HEK293 (cell line): ENCODE measurements around the gene INS.
A peak's percentile ranks its signal among the peaks of the same experiment; 100 is the strongest.

Experiments
- CTCF ChIA-PET: fragments of 350-600 bp; formaldehyde crosslinking; extraction: SDS; loops from one replicate; lab custom pipeline; 2021; ENCODE audit warnings: antibody characterized with exemption; lab: Yijun Ruan, JAX
- POLR2A ChIA-PET: fragments of 300-600 bp; formaldehyde crosslinking; extraction: SDS; loops from one replicate; lab custom pipeline; 2020; ENCODE audit warnings: antibody characterized with exemption, inconsistent platforms; lab: Yijun Ruan, JAX
- H3K27ac ChIP-seq: fragments of 200-500 bp; sonication (Bioruptor generic); 2 replicates; pipeline ENCODE4 v1.5.1; 2014; ENCODE audit warnings: low read depth, low read length, control low read depth, inconsistent platforms; ENCODE audit errors: extremely low read depth
- H3K36me3 ChIP-seq, 2 experiments: fragments of 200-500 bp in 1 of 2; sonication (Bioruptor generic) in 1 of 2; 1 replicate in 1 of 2; 2 replicates in 1 of 2; pipeline ENCODE4 v1.5.1; 2014 to 2017; ENCODE audit warnings: inconsistent platforms in 2 of 2, low read length in 2 of 2; ENCODE audit not compliant: control insufficient read depth in 2 of 2, insufficient read depth in 1 of 2
- H3K4me1 ChIP-seq: fragments of 200-500 bp; sonication (Bioruptor generic); 2 replicates; pipeline ENCODE4 v1.5.1; 2014; ENCODE audit warnings: mild to moderate bottlenecking, low read length, inconsistent platforms; ENCODE audit not compliant: control insufficient read depth, insufficient read depth
- H3K4me3 ChIP-seq: 2 replicates; pipeline ENCODE4 v1.5.1; 2011; ENCODE audit warnings: low read depth, mild to moderate bottlenecking, control low read depth, low read length, moderate library complexity
- H3K9me3 ChIP-seq: fragments of 200-500 bp; sonication (Bioruptor generic); 2 replicates; pipeline ENCODE4 v1.5.1; 2014; ENCODE audit warnings: low read depth, low read length, inconsistent platforms; ENCODE audit not compliant: control insufficient read depth, insufficient read depth
- BCL6B ChIP-seq: fragments of 450-650 bp; formaldehyde crosslinking; IDR thresholded peaks from 2 replicates; pipeline ENCODE4 v1.5.1; 2017; ENCODE audit warnings: missing biosample characterization, missing genetic modification characterization
- EGR2 ChIP-seq: fragments of 450-650 bp; formaldehyde crosslinking; IDR thresholded peaks from 2 replicates; pipeline ENCODE4 v1.5.1; 2016; ENCODE audit warnings: low read depth, missing biosample characterization, missing genetic modification characterization
- HOXC10 ChIP-seq: sonication (generic); formaldehyde crosslinking; IDR thresholded peaks from 2 replicates; pipeline ENCODE4 v1.8.1; 2023; ENCODE audit warnings: mild to moderate bottlenecking, missing genetic modification reagents
- INSM2 ChIP-seq: fragments of 450-650 bp; formaldehyde crosslinking; IDR thresholded peaks from 2 replicates; pipeline ENCODE4 v1.5.1; 2016; ENCODE audit warnings: missing biosample characterization, missing genetic modification characterization
- PRDM4 ChIP-seq: fragments of 450-650 bp; formaldehyde crosslinking; IDR thresholded peaks from 2 replicates; pipeline ENCODE4 v1.5.1; 2017; ENCODE audit warnings: missing biosample characterization, missing genetic modification characterization
- RBAK ChIP-seq: fragments of 450-650 bp; formaldehyde crosslinking; IDR thresholded peaks from 2 replicates; pipeline ENCODE4 v1.5.1; 2016; ENCODE audit warnings: missing biosample characterization, missing genetic modification characterization
- ZBTB10 ChIP-seq: fragments of 450-650 bp; formaldehyde crosslinking; IDR thresholded peaks from 2 replicates; pipeline ENCODE4 v1.5.1; 2016; ENCODE audit warnings: missing biosample characterization, missing genetic modification characterization
- ZBTB17 ChIP-seq: fragments of 450-650 bp; formaldehyde crosslinking; IDR thresholded peaks from 2 replicates; pipeline ENCODE4 v1.5.1; 2016; ENCODE audit warnings: missing biosample characterization, missing genetic modification characterization
- ZBTB44 ChIP-seq: fragments of 450-650 bp; IDR thresholded peaks from 2 replicates; pipeline ENCODE4 v1.5.1; 2018; ENCODE audit warnings: missing biosample characterization, mild to moderate bottlenecking, missing genetic modification characterization
- ZNF114 ChIP-seq: fragments of 450-650 bp; formaldehyde crosslinking; IDR thresholded peaks from 2 replicates; pipeline ENCODE4 v1.5.0; 2017; ENCODE audit warnings: missing biosample characterization, missing genetic modification characterization
- ZNF174 ChIP-seq: fragments of 450-650 bp; formaldehyde crosslinking; IDR thresholded peaks from 2 replicates; pipeline ENCODE4 v1.5.0; 2017; ENCODE audit warnings: missing biosample characterization, mild to moderate bottlenecking, missing genetic modification characterization
- ZNF223 ChIP-seq: fragments of 450-650 bp; formaldehyde crosslinking; IDR thresholded peaks from 2 replicates; pipeline ENCODE4 v1.5.1; 2016; ENCODE audit warnings: missing biosample characterization, missing genetic modification characterization
- ZNF274 ChIP-seq, 2 experiments: fragments of 200-500 bp in 1 of 2; fragments of 450-650 bp in 1 of 2; sonication (Bioruptor generic) in 1 of 2; formaldehyde crosslinking in 1 of 2; IDR thresholded peaks; 2 replicates each; pipeline versions ENCODE4 v1.5.1 to v1.6.1; 2014 to 2016; ENCODE audit warnings: borderline replicate concordance in 1 of 2, inconsistent platforms in 1 of 2, low read length in 1 of 2, missing biosample characterization in 1 of 2, missing genetic modification characterization in 1 of 2
- ZNF302 ChIP-seq: fragments of 450-650 bp; formaldehyde crosslinking; IDR thresholded peaks from 2 replicates; pipeline ENCODE4 v1.5.1; 2016; ENCODE audit warnings: missing biosample characterization, missing genetic modification characterization, low read depth
- ZNF341 ChIP-seq: fragments of 450-650 bp; formaldehyde crosslinking; IDR thresholded peaks from 2 replicates; pipeline ENCODE4; 2016; ENCODE audit warnings: low read depth, missing biosample characterization, missing genetic modification characterization
- ZNF350 ChIP-seq: fragments of 450-650 bp; formaldehyde crosslinking; IDR thresholded peaks from 2 replicates; pipeline ENCODE4 v1.5.0; 2017; ENCODE audit warnings: missing biosample characterization, mild to moderate bottlenecking, missing genetic modification characterization
- ZNF398 ChIP-seq: fragments of 450-650 bp; formaldehyde crosslinking; IDR thresholded peaks from 2 replicates; pipeline ENCODE4 v1.5.1; 2017; ENCODE audit warnings: missing biosample characterization, missing genetic modification characterization
- ZNF449 ChIP-seq: fragments of 450-650 bp; formaldehyde crosslinking; IDR thresholded peaks from 2 replicates; pipeline ENCODE4 v1.5.1; 2017; ENCODE audit warnings: missing biosample characterization, mild to moderate bottlenecking, missing genetic modification characterization, moderate library complexity
- ZNF600 ChIP-seq: fragments of 450-650 bp; formaldehyde crosslinking; IDR thresholded peaks from 2 replicates; pipeline ENCODE4 v1.5.1; 2016; ENCODE audit warnings: missing biosample characterization, missing genetic modification characterization
- ZNF629 ChIP-seq: fragments of 450-650 bp; formaldehyde crosslinking; IDR thresholded peaks from 2 replicates; pipeline ENCODE4 v1.5.1; 2017; ENCODE audit warnings: missing biosample characterization, missing genetic modification characterization
- ZNF670 ChIP-seq: fragments of 450-650 bp; formaldehyde crosslinking; IDR thresholded peaks from 2 replicates; pipeline ENCODE4 v1.5.1; 2016; ENCODE audit warnings: missing biosample characterization, missing genetic modification characterization, low read depth
- ZNF843 ChIP-seq: fragments of 450-650 bp; formaldehyde crosslinking; IDR thresholded peaks from 2 replicates; pipeline ENCODE4 v1.5.1; 2016; ENCODE audit warnings: missing biosample characterization, missing genetic modification characterization

The INS gene

GRCh38 chr11:2137202-2138067 is 23.6 kb downstream of the INS start:
- H3K4me3 ChIP-seq: peak overlapping the region; percentile 35
- no peak for TF ChIP-seq ZNF274 (IDR thresholded peaks at IDR 0.05; ENCODE audit: low read length)
- no peak for TF ChIP-seq ZNF274 (tag by site-specific recombination; IDR thresholded peaks at IDR 0.05; ENCODE audit: borderline replicate concordance)
- no peak for TF ChIP-seq ZNF449 (tag by site-specific recombination)
- TF ChIP-seq ZBTB44 (tag by site-specific recombination): no peak
- peak; percentile 43 for TF ChIP-seq ZNF341
- TF ChIP-seq ZNF670 (tag by site-specific recombination): no peak
- no peak for TF ChIP-seq BCL6B (tag by site-specific recombination)
- no peak for TF ChIP-seq ZNF843 (tag by site-specific recombination)
- no peak for TF ChIP-seq ZNF302 (tag by site-specific recombination)
- no peak for TF ChIP-seq INSM2 (tag by site-specific recombination)
- 0 out of 2 replicates have a peak, but pooled peaks have one; percentile 22 for TF ChIP-seq ZNF398 (tag by site-specific recombination)
- TF ChIP-seq ZNF114 (tag by site-specific recombination): no peak
- TF ChIP-seq ZNF600 (tag by site-specific recombination): no peak
- 0 out of 2 replicates have a peak, but pooled peaks have one; percentile 23 for TF ChIP-seq ZBTB17 (tag by site-specific recombination)
- no peak for TF ChIP-seq HOXC10
- no peak for TF ChIP-seq PRDM4 (tag by site-specific recombination)
- TF ChIP-seq ZNF223 (tag by site-specific recombination): no peak
- 0 out of 2 replicates have a peak, but pooled peaks have one; percentile 18 for TF ChIP-seq ZNF629
- no peak for TF ChIP-seq RBAK (tag by site-specific recombination)
- TF ChIP-seq EGR2 (tag by site-specific recombination): peak; percentile 48; the same call in 1 of the 2 replicates
- peak; percentile 48; the same call in 1 of the 2 replicates for TF ChIP-seq ZBTB10 (tag by site-specific recombination)
- no peak for TF ChIP-seq ZNF350 (tag by site-specific recombination)
- TF ChIP-seq ZNF174 (tag by site-specific recombination): no peak

More at GRCh38 chr11:2137202-2138067, 23.6 kb downstream of the INS start:
- H3K27ac ChIP-seq: no peak overlapping the region
- no peaks in the 10 kb centered on the region for H3K4me1 ChIP-seq
- no peaks in the 10 kb centered on the region for H3K36me3 ChIP-seq
- CTCF ChIA-PET: interaction anchor here (0.6 to 1.6 kb wide), 4 partner anchors 14 to 304 kb away, joined by 3 to 6 read pairs (median 4); no protein-coding TSS in a partner anchor
- POLR2A ChIA-PET: interaction anchor here (0.5 to 0.9 kb wide), 2 partner anchors 263 to 803 kb away, joined by 3 read pairs; partner anchors contain the start of gene TSSC4
- no peaks in the 10 kb centered on the region for H3K9me3 ChIP-seq
